GM12878 (cell line): Measurements from ENCODE around the gene ACADVL. TPM values are rescaled to one million over a fixed set of nuclear protein-coding genes. Genes with fewer than 3 reads are reported as not detected.

Experiments used
- LARP7 ChIP-seq: fragments of 450-650 bp; IDR thresholded peaks from 2 replicates; pipeline ENCODE4 v1.6.1; 2017; ENCODE audit warnings: mild to moderate bottlenecking
- NR2C2 ChIP-seq: IDR thresholded peaks from 2 replicates; pipeline ENCODE4 v1.6.1; 2011; ENCODE audit warnings: borderline replicate concordance, low read depth; ENCODE audit not compliant: control insufficient read depth, insufficient read length
- POLR2AphosphoS2 ChIP-seq: IDR thresholded peaks from 2 replicates; pipeline ENCODE4 v1.6.1; 2011; ENCODE audit warnings: low read depth, mild to moderate bottlenecking, low read length, improper control_type of control experiment, moderate library complexity
- RUNX3 ChIP-seq: IDR thresholded peaks from 2 replicates; pipeline ENCODE4 v1.6.1; 2012; ENCODE audit warnings: low read length, inconsistent platforms
- SRF ChIP-seq, 2 experiments: IDR thresholded peaks; 2 replicates each; pipeline ENCODE4 v1.6.1; 2011; ENCODE audit warnings: low read depth in 2 of 2, low read length in 2 of 2, mild to moderate bottlenecking in 1 of 2, moderate library complexity in 1 of 2
- ZBED1 ChIP-seq: IDR thresholded peaks from 2 replicates; pipeline ENCODE4 v1.6.1; 2016; ENCODE audit warnings: borderline replicate concordance
- polyA plus RNA-seq, 11 experiments: library from polyadenylated mRNA; depleted of rRNA in 4 of 11; unstranded in 6 of 11; stranded (reverse) in 5 of 11; fragments of >200 nt; fragmentation: Nextera tagmentation in 4 of 11; fragmentation: Illumina TruSeq in 1 of 11; extraction: Ambion mirVana in 4 of 11; extraction: Trizol in 1 of 11; gene quantifications; 1 replicate in 1 of 11; 2 replicates in 10 of 11; pipeline versions ENCODE4 v1.2.1 to v1.2.3, GENCODE V29; 2011 to 2016; ENCODE audit warnings: inconsistent platforms in 2 of 11, missing spikeins in 2 of 11, low read depth in 1 of 11
- total RNA-seq, 4 experiments: library from RNA; depleted of rRNA in 3 of 4; stranded (reverse); fragments of >200 nt in 3 of 4; fragmentation: Illumina TruSeq in 1 of 4; extraction: Trizol in 1 of 4; gene quantifications; 2 replicates each; pipeline versions ENCODE4 v1.2.1 to v1.2.3, GENCODE V29; 2013 to 2021
- TF ChIP-seq, protein P1 (sequence below): fragments of 450-650 bp; conservative IDR thresholded peaks from 2 replicates; pipeline ENCODE4 v1.6.1; 2017; ENCODE audit warnings: mild to moderate bottlenecking, moderate library complexity
- TF ChIP-seq, protein P2 (sequence below): IDR thresholded peaks from 2 replicates; pipeline ENCODE4 v1.6.1; 2011; ENCODE audit warnings: borderline replicate concordance, low read depth, mild to moderate bottlenecking, moderate library complexity, low read length; ENCODE audit not compliant: insufficient read depth, poor library complexity, severe bottlenecking
- TF ChIP-seq, protein P3 (sequence below): fragments of 450-650 bp; IDR thresholded peaks from 2 replicates; pipeline ENCODE4 v1.6.1; 2017; ENCODE audit warnings: antibody characterized with exemption, mild to moderate bottlenecking, moderate library complexity
- TF ChIP-seq, protein P4 (sequence below): IDR thresholded peaks from 2 replicates; pipeline ENCODE4 v1.6.1; 2011; ENCODE audit warnings: mild to moderate bottlenecking, low read depth, low read length, moderate library complexity; ENCODE audit not compliant: insufficient replicate concordance

ACADVL gene
- total and polyA plus RNA-seq, 10 of the 15 experiments (the other 5 are each of a cell fraction or from before 2014, with no cell fraction given): 25.4 to 232 (median 180) TPM

DNA sequence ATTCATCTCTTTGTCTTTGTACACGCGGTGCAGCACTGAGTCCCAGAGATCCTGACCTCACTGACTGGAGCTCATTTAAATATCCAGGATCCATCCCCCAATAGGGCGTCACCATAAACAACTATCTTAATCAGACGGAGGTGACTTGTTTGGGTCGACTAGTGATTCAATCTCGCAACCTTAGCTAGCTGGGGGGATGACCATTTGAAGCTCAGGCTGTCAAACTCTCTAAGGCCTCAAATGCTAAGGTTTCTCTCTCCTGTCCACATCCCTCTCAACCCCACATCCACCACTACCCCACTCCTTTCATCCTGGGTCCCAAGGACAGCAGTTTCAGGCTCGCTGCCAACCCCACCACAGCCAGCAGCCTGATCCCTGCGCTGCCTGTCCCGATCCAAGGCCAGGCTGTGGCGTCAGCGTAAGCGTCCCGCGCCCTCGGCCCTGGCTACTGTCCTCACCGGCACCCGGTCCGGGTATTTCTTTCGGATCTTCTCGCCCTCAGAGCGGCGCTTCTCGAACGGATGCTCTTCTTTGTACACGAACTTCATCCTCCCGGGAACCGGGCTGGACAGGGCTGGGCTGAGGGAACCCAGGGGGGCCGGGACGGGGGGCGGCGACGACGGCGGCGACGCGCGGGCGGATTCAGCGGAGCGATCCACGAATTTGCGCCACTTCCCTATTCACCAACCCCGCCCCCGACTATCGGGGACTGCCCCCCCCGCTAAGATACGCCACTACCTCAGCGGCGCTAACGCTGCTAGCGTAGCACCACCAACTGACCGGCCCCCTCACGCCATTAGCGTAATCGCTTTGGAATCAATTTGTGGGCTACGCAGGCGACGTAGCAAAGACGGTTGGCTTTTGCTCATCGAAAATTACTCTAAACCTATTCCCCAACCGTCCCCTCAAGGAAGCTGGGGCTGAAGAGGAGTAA, 22.3 kb downstream of the ACADVL start, which contains the start of gene GABARAP (continued):
- TF ChIP-seq, protein P1, sequence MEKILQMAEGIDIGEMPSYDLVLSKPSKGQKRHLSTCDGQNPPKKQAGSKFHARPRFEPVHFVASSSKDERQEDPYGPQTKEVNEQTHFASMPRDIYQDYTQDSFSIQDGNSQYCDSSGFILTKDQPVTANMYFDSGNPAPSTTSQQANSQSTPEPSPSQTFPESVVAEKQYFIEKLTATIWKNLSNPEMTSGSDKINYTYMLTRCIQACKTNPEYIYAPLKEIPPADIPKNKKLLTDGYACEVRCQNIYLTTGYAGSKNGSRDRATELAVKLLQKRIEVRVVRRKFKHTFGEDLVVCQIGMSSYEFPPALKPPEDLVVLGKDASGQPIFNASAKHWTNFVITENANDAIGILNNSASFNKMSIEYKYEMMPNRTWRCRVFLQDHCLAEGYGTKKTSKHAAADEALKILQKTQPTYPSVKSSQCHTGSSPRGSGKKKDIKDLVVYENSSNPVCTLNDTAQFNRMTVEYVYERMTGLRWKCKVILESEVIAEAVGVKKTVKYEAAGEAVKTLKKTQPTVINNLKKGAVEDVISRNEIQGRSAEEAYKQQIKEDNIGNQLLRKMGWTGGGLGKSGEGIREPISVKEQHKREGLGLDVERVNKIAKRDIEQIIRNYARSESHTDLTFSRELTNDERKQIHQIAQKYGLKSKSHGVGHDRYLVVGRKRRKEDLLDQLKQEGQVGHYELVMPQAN: peak; percentile 90
- TF ChIP-seq SRF (IDR thresholded peaks at IDR 0.05; ENCODE audit: low read depth in 2 of 2, low read length in 2 of 2) (no peak), POLR2AphosphoS2 (no peak), LARP7 (peak; percentile 81), RUNX3 (no peak), ZBED1 (no peak), NR2C2 (no peak)
- TF ChIP-seq, protein P2, sequence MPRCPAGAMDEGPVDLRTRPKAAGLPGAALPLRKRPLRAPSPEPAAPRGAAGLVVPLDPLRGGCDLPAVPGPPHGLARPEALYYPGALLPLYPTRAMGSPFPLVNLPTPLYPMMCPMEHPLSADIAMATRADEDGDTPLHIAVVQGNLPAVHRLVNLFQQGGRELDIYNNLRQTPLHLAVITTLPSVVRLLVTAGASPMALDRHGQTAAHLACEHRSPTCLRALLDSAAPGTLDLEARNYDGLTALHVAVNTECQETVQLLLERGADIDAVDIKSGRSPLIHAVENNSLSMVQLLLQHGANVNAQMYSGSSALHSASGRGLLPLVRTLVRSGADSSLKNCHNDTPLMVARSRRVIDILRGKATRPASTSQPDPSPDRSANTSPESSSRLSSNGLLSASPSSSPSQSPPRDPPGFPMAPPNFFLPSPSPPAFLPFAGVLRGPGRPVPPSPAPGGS: peak; percentile 63
- TF ChIP-seq, protein P3, sequence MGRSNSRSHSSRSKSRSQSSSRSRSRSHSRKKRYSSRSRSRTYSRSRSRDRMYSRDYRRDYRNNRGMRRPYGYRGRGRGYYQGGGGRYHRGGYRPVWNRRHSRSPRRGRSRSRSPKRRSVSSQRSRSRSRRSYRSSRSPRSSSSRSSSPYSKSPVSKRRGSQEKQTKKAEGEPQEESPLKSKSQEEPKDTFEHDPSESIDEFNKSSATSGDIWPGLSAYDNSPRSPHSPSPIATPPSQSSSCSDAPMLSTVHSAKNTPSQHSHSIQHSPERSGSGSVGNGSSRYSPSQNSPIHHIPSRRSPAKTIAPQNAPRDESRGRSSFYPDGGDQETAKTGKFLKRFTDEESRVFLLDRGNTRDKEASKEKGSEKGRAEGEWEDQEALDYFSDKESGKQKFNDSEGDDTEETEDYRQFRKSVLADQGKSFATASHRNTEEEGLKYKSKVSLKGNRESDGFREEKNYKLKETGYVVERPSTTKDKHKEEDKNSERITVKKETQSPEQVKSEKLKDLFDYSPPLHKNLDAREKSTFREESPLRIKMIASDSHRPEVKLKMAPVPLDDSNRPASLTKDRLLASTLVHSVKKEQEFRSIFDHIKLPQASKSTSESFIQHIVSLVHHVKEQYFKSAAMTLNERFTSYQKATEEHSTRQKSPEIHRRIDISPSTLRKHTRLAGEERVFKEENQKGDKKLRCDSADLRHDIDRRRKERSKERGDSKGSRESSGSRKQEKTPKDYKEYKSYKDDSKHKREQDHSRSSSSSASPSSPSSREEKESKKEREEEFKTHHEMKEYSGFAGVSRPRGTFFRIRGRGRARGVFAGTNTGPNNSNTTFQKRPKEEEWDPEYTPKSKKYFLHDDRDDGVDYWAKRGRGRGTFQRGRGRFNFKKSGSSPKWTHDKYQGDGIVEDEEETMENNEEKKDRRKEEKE: no peak
- TF ChIP-seq, protein P4, sequence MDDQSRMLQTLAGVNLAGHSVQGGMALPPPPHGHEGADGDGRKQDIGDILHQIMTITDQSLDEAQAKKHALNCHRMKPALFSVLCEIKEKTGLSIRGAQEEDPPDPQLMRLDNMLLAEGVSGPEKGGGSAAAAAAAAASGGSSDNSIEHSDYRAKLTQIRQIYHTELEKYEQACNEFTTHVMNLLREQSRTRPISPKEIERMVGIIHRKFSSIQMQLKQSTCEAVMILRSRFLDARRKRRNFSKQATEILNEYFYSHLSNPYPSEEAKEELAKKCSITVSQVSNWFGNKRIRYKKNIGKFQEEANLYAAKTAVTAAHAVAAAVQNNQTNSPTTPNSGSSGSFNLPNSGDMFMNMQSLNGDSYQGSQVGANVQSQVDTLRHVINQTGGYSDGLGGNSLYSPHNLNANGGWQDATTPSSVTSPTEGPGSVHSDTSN: peak; percentile 7
- TF ChIP-seq, all 136 proteins: peak for 22
